ENCODE measurements around the gene RILPL1.
A peak's percentile ranks its signal among the peaks of the same experiment; 100 is the strongest.
"Not testable (repeated sequence)": the region's sequence is repeated elsewhere in the genome, so short reads cannot be mapped to it uniquely, and the experiment has no call there.

The RILPL1 gene

DNA sequence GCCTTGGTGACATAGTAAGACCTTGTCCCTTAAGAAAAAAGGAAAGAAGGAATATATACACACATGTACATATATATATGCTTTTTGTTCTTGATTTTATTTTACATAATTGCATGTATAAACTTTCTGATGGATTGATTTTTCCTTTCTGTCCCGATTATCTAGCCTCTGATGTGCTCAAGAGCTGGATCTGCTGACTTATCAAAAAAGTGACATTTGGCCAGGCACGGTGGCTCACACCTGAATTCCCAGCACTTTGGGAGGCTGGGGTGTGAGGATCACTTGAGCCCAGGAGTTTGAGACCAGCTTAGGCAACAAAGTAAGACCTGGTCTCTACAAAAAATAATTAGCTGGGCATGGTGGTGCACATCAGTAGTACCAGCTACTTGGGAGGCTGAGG is 63.5 kb downstream of the RILPL1 start:
- H3K9me3 Mint-ChIP-seq: no peaks in the 10 kb centered on the region
- H3K4me3 Mint-ChIP-seq: no peak overlapping the region
- H3K27ac Mint-ChIP-seq: no peak overlapping the region
- peaks cover 8% of the 10 kb centered on the region for H3K36me3 Mint-ChIP-seq
- peaks cover 31% of the 10 kb centered on the region for H3K4me1 Mint-ChIP-seq
- H3K27me3 Mint-ChIP-seq: no peaks in the 10 kb centered on the region

DNA sequence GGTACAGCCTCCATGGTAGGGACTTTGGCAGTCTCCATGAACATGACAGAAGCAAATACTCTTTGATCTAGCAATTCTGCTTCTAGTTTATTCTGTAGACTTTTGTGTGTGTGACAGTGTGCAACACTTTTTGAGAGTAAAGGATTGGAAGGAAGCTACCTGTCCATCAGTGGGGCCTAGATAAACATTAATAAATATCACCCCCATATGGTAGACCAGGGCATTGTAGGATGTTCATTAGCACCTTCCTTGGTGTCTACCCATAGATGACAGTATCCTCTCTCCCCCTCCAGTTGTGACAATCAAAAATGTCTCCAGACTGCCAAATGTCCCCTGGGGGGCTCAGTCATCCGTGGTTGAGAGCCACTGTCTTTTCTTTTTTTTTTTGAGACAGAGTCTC is 64.7 kb downstream of the RILPL1 start:
- Mint-ChIP-seq H3K4me1 (peaks cover 25% of the 10 kb centered on the region), H3K36me3 (peaks cover 8% of the 10 kb centered on the region), H3K27me3 (no peaks in the 10 kb centered on the region), H3K4me3 (no peak overlapping the region), H3K9me3 (no peaks in the 10 kb centered on the region), H3K27ac (no peak overlapping the region)

DNA sequence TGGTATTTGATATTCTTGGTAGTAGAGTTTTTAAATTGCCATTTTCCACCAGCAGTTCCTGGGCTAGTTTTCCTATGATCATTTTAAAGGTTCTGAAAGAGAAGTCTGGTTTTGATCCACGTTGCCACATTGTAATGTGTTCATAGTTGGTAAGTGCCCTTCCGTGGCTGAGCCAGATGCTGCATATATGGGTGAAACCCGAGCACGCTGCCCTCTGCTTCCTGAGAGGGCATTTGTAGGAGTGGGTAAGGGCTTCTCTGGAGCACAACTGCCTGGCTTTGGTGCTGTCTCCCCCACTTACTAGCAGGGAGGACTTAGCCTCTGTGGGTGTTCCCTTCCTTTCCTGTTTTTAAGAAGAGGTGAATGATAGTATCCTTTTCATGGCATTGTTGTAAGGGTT is 68.4 kb downstream of the RILPL1 start:
- no peaks in the 10 kb centered on the region for H3K9me3 Mint-ChIP-seq
- peaks cover 8% of the 10 kb centered on the region for H3K36me3 Mint-ChIP-seq
- peaks cover 41% of the 10 kb centered on the region for H3K4me1 Mint-ChIP-seq
- H3K27ac Mint-ChIP-seq: no peak overlapping the region
- no peaks in the 10 kb centered on the region for H3K27me3 Mint-ChIP-seq
- no peak overlapping the region for H3K4me3 Mint-ChIP-seq

- not testable (repeated sequence) for H3K27ac Mint-ChIP-seq, H3K36me3 Mint-ChIP-seq, H3K27me3 Mint-ChIP-seq, H3K9me3 Mint-ChIP-seq, H3K4me3 Mint-ChIP-seq
- H3K4me1 Mint-ChIP-seq: peaks cover 50% of the 10 kb centered on the region
Measured at GRCh38 chr12:123463174-123463573, 70.3 kb downstream of the RILPL1 start.

GRCh38 chr12:123457980-123458779 is 75.3 kb downstream of the RILPL1 start, which contains the start of gene SNRNP35:
Gene SNRNP35, plus strand, starts transcription at chr12:123458139. Its CDS starts 7,402 bp downstream, at chr12:123465541.
- no peaks in the 10 kb centered on the region for H3K27me3 Mint-ChIP-seq
- peak within 1 kb of the TSS; percentile 100 for H3K27ac Mint-ChIP-seq
- H3K4me3 Mint-ChIP-seq: peak within 1 kb of the TSS; percentile 95
- H3K4me1 Mint-ChIP-seq: peaks cover 28% of the 10 kb centered on the region
- no peaks in the 10 kb centered on the region for H3K9me3 Mint-ChIP-seq
- H3K36me3 Mint-ChIP-seq: no peaks in the 10 kb centered on the region

DNA sequence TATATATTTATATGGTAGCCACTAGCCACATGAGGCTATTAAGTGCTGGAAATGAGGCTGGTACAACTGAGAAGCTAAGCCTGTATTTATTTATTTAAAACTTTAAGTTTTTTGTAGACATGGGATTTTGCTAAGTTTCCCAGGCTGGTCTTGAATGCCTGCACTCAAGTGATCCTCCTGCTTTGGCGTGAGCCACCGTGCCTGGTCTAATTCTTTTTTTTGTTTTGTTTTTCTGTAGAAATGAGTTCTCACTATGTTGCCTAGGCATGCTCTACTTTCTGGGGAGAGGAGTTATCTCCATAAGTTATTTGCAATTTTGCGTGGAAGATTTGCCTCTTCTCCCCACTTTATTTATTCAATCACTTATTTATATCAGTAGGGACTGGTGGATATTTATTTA is 80.4 kb downstream of the RILPL1 start:
- Mint-ChIP-seq H3K4me3 (no peak overlapping the region), H3K4me1 (peaks cover 14% of the 10 kb centered on the region), H3K36me3 (no peaks in the 10 kb centered on the region), H3K9me3 (no peaks in the 10 kb centered on the region), H3K27me3 (no peaks in the 10 kb centered on the region), H3K27ac (peak overlapping the region; percentile 66)

GRCh38 chr12:123452276-123452550 is 81.3 kb downstream of the RILPL1 start:
- H3K36me3 Mint-ChIP-seq, H3K9me3 Mint-ChIP-seq, H3K4me3 Mint-ChIP-seq, H3K27me3 Mint-ChIP-seq: not testable (repeated sequence)
- peak overlapping the region; percentile 35 for H3K27ac Mint-ChIP-seq
- peaks cover 18% of the 10 kb centered on the region for H3K4me1 Mint-ChIP-seq

DNA sequence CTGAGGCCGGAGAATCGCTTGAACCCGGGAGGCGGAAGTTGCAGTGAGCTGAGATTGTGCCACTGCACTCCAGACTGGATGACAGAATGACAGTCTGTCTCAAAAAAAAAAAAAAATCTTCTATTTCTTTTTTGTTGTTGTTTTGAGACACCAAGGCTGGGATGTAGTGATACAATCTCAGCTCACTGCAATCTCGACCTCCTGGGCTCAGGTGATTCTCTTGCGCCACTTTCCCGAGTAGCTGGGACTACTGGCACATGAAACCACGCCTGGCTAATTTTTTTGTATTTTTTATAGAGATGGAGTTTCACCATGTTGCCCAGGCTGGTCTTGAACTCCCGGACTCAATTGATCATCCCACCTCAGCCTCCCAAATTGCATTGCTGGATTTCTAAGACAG is 82.9 kb downstream of the RILPL1 start:
- no peaks in the 10 kb centered on the region for H3K9me3 Mint-ChIP-seq
- H3K4me3 Mint-ChIP-seq: no peak overlapping the region
- H3K4me1 Mint-ChIP-seq: peaks cover 27% of the 10 kb centered on the region
- H3K27me3 Mint-ChIP-seq: no peaks in the 10 kb centered on the region
- H3K27ac Mint-ChIP-seq: no peak overlapping the region
- no peaks in the 10 kb centered on the region for H3K36me3 Mint-ChIP-seq

DNA sequence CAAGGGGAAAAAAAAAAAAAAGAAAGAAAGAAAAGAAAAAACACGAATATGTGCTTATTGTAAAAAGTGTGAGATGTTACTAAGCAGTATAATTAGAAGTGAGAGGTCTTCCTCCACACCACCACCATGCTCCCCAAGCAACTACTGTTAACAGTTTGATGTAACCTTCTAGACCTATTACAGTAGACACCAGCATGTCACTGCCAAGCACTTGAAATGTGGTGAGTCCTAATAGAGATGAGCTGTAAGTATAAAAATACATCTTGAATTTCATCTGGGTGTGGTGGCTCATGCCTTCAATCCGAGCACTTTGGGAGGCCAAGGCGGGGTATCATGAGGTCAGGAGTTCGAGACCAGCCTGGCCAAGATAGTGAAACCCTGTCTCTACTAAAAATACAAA is 83.7 kb downstream of the RILPL1 start:
- no peak overlapping the region for H3K4me3 Mint-ChIP-seq
- no peaks in the 10 kb centered on the region for H3K9me3 Mint-ChIP-seq
- H3K27ac Mint-ChIP-seq: peak overlapping the region; percentile 76
- peaks cover 29% of the 10 kb centered on the region for H3K4me1 Mint-ChIP-seq
- H3K36me3 Mint-ChIP-seq: no peaks in the 10 kb centered on the region
- H3K27me3 Mint-ChIP-seq: no peaks in the 10 kb centered on the region

DNA sequence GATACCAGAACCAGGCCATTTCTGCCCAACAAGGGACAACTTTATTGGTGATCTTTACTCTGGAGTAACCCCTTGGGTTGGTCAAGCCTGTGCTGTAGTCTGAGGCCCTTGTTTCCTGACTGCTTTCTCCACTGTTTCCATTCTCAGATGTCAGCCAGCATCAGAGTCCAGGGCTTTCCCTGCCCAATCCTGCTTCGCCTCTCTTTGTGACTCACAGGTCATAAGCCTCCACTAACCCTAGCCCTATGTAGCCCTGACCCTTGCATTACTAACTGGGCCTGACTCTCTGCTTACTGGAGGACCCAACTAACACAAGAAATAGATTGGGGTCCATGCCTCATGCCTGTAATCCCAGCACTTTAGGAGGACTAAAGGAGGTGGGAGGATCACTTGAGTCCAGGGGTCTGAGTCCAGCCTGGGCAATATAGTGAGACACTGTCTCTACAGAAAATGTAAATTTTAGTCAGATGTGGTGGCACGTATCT is 84.2 kb downstream of the RILPL1 start:
- H3K27ac Mint-ChIP-seq: peak overlapping the region; percentile 76
- no peaks in the 10 kb centered on the region for H3K27me3 Mint-ChIP-seq
- H3K9me3 Mint-ChIP-seq: no peaks in the 10 kb centered on the region
- peak overlapping the region; percentile 33 for H3K4me3 Mint-ChIP-seq
- H3K4me1 Mint-ChIP-seq: peaks cover 29% of the 10 kb centered on the region
- H3K36me3 Mint-ChIP-seq: no peaks in the 10 kb centered on the region

DNA sequence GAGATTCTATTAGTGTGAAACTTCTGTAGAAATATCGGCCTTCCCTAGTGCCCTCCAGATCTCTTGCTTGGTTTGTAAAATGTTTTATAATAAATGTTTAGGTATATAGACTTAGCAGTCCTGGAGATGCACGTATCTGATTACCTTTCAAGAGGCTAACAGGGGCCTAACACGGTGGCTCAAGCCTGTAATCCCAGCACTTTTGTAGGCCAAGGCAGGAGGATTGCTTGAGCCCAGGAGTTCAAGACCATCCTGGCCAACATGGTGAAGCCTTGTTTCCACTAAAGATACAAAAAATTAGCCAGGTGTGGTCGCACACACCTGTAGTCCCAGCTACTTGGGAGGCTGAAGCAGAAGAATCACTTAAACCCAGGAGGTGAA is 87.2 kb downstream of the RILPL1 start:
- Mint-ChIP-seq H3K36me3 (no peaks in the 10 kb centered on the region), H3K4me1 (peaks cover 29% of the 10 kb centered on the region), H3K9me3 (no peaks in the 10 kb centered on the region), H3K27ac (no peak overlapping the region), H3K27me3 (no peaks in the 10 kb centered on the region), H3K4me3 (no peak overlapping the region)

DNA sequence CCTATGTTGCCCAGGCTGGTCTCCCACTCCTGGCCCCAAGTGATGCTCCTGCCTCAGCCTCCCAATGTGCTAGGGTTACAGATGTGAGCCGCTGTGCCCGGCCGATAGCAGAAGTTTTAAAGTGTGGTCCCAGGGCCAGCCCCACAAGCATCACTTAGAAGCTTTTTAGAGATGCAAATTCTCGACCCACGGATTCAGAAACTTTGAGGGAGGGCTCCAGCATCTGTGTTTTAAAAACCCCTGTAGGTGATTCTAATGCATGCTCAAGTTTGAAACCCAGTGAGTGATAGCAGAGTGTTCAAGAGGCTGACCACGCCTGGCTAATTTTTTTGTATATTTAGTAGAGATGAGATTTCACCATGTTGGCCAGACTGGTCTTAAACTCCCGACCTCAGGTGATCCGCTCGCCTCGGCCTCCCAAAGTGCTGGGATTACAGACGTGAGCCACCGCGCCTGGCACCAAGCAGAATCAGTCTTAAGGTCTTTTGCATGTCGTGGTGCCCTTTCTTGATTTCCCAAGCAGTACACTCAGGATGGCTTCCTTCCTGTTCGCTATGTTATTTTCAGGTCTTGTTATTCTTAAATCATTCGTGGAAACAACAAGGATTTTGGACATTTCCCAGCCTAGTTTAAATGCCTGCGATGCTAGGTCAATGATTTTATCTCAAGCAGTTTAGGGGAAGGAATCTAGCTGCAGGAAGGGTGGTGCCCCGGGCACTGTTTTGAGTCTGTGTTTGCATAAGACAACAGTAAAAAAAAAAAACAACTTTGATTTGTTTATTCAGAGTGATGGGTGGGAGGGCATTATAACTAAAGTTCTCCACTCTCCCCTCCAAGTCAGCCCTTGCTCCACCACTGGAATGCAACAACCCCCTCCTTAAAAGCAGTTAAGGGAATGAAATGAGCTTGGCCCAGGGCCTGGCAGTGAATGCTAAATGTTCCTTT is 87.9 kb downstream of the RILPL1 start:
- Mint-ChIP-seq H3K27ac (no peak overlapping the region), H3K27me3 (no peaks in the 10 kb centered on the region), H3K9me3 (no peaks in the 10 kb centered on the region), H3K4me1 (peaks cover 29% of the 10 kb centered on the region), H3K4me3 (no peak overlapping the region), H3K36me3 (no peaks in the 10 kb centered on the region)

DNA sequence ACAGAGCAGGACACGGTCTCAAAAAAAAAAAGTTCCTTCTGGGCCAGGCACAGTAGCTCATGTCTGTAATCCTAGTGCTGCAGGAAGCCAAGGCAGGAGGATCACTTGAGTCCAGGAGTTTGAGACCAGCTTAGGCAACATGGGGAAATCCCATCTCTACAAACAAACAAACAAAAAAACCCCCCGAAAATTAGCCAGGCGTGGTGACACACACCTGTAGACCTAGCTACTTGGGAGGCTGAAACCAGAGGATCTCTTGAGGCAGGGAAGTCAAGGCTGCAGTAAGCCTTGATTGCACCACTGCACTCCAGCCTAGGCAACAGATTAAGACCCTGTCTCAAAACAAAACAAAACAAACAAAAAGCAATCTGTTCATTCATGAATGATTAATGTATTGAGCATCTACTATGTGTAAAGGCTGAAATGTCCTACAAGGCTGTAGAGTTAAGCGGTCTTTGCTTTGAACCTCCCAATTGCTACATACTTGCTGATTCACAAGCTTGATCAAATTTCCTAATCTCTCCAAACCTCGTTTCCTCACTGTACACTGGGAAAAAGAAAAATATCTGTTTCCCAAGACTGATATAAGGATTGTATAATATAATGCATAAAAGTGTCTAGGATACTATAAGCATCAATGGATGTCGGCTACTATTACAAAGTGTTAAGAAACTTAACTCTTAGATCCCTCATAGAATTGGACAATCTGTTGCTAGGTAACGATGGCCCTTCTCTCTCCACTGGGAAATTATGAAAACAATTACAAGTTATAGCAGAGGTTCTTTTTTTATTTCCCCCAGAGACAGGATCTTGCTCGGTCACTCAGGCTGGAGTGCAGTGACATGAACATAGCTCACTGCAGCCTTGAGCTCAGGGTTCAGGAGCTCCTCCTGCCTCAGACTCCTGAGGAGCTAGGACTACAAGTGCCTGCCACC is 89.2 kb downstream of the RILPL1 start:
- H3K4me3 Mint-ChIP-seq: no peak overlapping the region
- no peaks in the 10 kb centered on the region for H3K36me3 Mint-ChIP-seq
- H3K27ac Mint-ChIP-seq: no peak overlapping the region
- no peaks in the 10 kb centered on the region for H3K27me3 Mint-ChIP-seq
- H3K9me3 Mint-ChIP-seq: no peaks in the 10 kb centered on the region
- H3K4me1 Mint-ChIP-seq: peaks cover 24% of the 10 kb centered on the region

- Mint-ChIP-seq H3K27me3 (no peaks in the 10 kb centered on the region), H3K4me3 (no peak overlapping the region), H3K4me1 (peaks cover 11% of the 10 kb centered on the region), H3K9me3 (no peaks in the 10 kb centered on the region), H3K27ac (no peak overlapping the region), H3K36me3 (no peaks in the 10 kb centered on the region)
Measured at GRCh38 chr12:123442774-123443173, 90.7 kb downstream of the RILPL1 start.

- no peak overlapping the region for H3K27ac Mint-ChIP-seq
- no peaks in the 10 kb centered on the region for H3K36me3 Mint-ChIP-seq
- peaks cover 19% of the 10 kb centered on the region for H3K4me1 Mint-ChIP-seq
- no peaks in the 10 kb centered on the region for H3K9me3 Mint-ChIP-seq
- no peaks in the 10 kb centered on the region for H3K27me3 Mint-ChIP-seq
- H3K4me3 Mint-ChIP-seq: no peak overlapping the region
Measured at GRCh38 chr12:123441523-123442164, 91.9 kb downstream of the RILPL1 start.
